HepG2 (cell line): ENCODE measurements around the gene APC2. TPM values are rescaled to one million over a fixed set of nuclear protein-coding genes. Genes with fewer than 3 reads are reported as not detected.

Experiments used
- ELF3 ChIP-seq: IDR thresholded peaks from 2 replicates; pipeline ENCODE4 v1.6.1; 2016; ENCODE audit warnings: missing genetic modification reagents, missing compliant biosample characterization
- MBNL3 ChIP-seq: fragments of 250-450 bp; sonication (Bioruptor Pico); conservative IDR thresholded peaks from 2 replicates; pipeline ENCODE4 v1.8.0; 2022; ENCODE audit warnings: mild to moderate bottlenecking, inconsistent platforms
- NFE2 ChIP-seq: sonication (generic); formaldehyde crosslinking; IDR thresholded peaks from 2 replicates; pipeline ENCODE4 v1.4.0; 2020; ENCODE audit warnings: missing genetic modification reagents
- NFRKB ChIP-seq: fragments of 450-650 bp; IDR thresholded peaks from 2 replicates; pipeline ENCODE4 v1.6.1; 2017
- RBAK ChIP-seq: sonication (generic); formaldehyde crosslinking; IDR thresholded peaks from 2 replicates; pipeline ENCODE4 v1.5.1; 2020; ENCODE audit warnings: mild to moderate bottlenecking, missing genetic modification reagents
- SALL2 ChIP-seq: sonication (generic); formaldehyde crosslinking; IDR thresholded peaks from 2 replicates; pipeline ENCODE4 v1.8.1; 2023; ENCODE audit warnings: mild to moderate bottlenecking, missing genetic modification reagents, inconsistent platforms
- SIX1 ChIP-seq: sonication (generic); formaldehyde crosslinking; IDR thresholded peaks from 2 replicates; pipeline ENCODE4 v1.4.0; 2020; ENCODE audit warnings: missing genetic modification reagents, borderline replicate concordance
- ZFP36L1 ChIP-seq: sonication (generic); formaldehyde crosslinking; IDR thresholded peaks from 2 replicates; pipeline ENCODE4 v1.8.0; 2022; ENCODE audit warnings: mild to moderate bottlenecking, missing genetic modification reagents, moderate library complexity
- ZNF737 ChIP-seq: sonication (generic); formaldehyde crosslinking; IDR thresholded peaks from 2 replicates; pipeline ENCODE4 v1.5.0; 2020; ENCODE audit warnings: missing genetic modification reagents, mild to moderate bottlenecking, borderline replicate concordance
- polyA plus RNA-seq, 8 experiments: library from polyadenylated mRNA; depleted of rRNA in 3 of 8; stranded (reverse) in 7 of 8; unstranded in 1 of 8; fragments of >200 nt; fragmentation: Illumina TruSeq in 4 of 8; extraction: Trizol in 4 of 8; gene quantifications; 2 replicates each; pipeline versions ENCODE4 v1.2.1 to v1.2.3, GENCODE V29; 2011 to 2016; ENCODE audit warnings: low read depth in 4 of 8, missing spikeins in 1 of 8, mixed read lengths in 1 of 8; ENCODE audit not compliant: insufficient read depth in 1 of 8
- total RNA-seq, 5 experiments: library from RNA; depleted of rRNA; stranded (reverse); fragments of >200 nt; fragmentation: Illumina TruSeq; extraction: Trizol; gene quantifications; 2 replicates each; pipeline ENCODE4 v1.2.3, GENCODE V29; 2016; ENCODE audit warnings: low read depth in 1 of 5
- TF ChIP-seq, protein P1 (sequence below): sonication (generic); formaldehyde crosslinking; IDR thresholded peaks from 2 replicates; pipeline ENCODE4 v1.9.0; 2021; ENCODE audit warnings: mild to moderate bottlenecking, missing genetic modification reagents
- TF ChIP-seq, protein P2 (sequence below): sonication (generic); formaldehyde crosslinking; IDR thresholded peaks from 2 replicates; pipeline ENCODE4 v1.5.1; 2020; ENCODE audit warnings: mild to moderate bottlenecking, missing genetic modification reagents, moderate library complexity
- TF ChIP-seq, protein P3 (sequence below): sonication (generic); formaldehyde crosslinking; IDR thresholded peaks from 2 replicates; pipeline ENCODE4 v1.4.0; 2020; ENCODE audit warnings: mild to moderate bottlenecking, missing genetic modification reagents
- TF ChIP-seq, protein P4 (sequence below): sonication (generic); formaldehyde crosslinking; IDR thresholded peaks from 2 replicates; pipeline ENCODE4 v1.5.0; 2020; ENCODE audit warnings: mild to moderate bottlenecking, missing genetic modification reagents, borderline replicate concordance
- TF ChIP-seq, protein P5 (sequence below), 2 experiments: sonication (generic) in 1 of 2; formaldehyde crosslinking in 1 of 2; IDR thresholded peaks; 2 replicates each; pipeline versions ENCODE4 v1.4.0 to v1.6.1; 2016 to 2020; ENCODE audit warnings: borderline replicate concordance in 1 of 2, low read depth in 1 of 2, mild to moderate bottlenecking in 1 of 2, missing genetic modification reagents in 1 of 2

APC2 gene
- total and polyA plus RNA-seq, 2 of the 13 experiments (the other 11 are each of a cell fraction or from before 2014, with no cell fraction given): 0.08 to 0.22 TPM

DNA sequence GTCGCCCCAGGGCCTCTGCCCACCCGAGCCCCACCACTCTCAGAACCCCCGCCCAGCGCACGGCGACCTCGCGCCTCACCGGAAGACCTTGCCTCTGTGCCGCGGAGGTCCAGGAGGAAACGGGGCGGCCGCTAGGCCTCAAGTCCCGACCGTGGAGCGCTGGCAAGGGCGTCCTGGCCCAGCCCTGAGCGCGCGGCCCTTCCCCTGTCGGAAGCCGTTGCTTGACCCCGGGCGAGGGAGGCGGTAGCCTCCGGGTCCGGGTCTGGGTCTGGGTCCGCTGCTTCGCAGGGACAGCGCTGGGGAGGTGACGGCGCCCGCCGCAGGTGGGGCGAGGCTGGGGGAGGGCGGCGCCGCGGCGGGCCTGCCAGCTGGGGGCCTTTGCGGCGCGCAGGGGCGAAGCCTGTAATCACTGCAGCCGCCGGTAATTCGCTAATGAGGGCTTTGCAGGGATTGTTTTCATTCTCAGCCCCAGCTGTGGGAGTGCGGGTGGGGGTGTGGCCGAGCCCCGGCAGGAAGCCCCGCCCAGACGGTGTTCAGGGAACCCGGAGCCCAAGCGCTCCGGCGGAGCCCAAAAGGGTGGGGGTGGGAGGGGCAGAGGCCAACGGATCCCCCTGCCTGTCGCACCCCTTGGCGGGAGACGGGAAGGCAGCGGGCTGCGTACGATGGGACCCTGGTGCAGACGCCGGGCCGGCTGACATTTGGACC, 20.5 kb downstream of the APC2 start (continued):
- TF ChIP-seq, protein P1, sequence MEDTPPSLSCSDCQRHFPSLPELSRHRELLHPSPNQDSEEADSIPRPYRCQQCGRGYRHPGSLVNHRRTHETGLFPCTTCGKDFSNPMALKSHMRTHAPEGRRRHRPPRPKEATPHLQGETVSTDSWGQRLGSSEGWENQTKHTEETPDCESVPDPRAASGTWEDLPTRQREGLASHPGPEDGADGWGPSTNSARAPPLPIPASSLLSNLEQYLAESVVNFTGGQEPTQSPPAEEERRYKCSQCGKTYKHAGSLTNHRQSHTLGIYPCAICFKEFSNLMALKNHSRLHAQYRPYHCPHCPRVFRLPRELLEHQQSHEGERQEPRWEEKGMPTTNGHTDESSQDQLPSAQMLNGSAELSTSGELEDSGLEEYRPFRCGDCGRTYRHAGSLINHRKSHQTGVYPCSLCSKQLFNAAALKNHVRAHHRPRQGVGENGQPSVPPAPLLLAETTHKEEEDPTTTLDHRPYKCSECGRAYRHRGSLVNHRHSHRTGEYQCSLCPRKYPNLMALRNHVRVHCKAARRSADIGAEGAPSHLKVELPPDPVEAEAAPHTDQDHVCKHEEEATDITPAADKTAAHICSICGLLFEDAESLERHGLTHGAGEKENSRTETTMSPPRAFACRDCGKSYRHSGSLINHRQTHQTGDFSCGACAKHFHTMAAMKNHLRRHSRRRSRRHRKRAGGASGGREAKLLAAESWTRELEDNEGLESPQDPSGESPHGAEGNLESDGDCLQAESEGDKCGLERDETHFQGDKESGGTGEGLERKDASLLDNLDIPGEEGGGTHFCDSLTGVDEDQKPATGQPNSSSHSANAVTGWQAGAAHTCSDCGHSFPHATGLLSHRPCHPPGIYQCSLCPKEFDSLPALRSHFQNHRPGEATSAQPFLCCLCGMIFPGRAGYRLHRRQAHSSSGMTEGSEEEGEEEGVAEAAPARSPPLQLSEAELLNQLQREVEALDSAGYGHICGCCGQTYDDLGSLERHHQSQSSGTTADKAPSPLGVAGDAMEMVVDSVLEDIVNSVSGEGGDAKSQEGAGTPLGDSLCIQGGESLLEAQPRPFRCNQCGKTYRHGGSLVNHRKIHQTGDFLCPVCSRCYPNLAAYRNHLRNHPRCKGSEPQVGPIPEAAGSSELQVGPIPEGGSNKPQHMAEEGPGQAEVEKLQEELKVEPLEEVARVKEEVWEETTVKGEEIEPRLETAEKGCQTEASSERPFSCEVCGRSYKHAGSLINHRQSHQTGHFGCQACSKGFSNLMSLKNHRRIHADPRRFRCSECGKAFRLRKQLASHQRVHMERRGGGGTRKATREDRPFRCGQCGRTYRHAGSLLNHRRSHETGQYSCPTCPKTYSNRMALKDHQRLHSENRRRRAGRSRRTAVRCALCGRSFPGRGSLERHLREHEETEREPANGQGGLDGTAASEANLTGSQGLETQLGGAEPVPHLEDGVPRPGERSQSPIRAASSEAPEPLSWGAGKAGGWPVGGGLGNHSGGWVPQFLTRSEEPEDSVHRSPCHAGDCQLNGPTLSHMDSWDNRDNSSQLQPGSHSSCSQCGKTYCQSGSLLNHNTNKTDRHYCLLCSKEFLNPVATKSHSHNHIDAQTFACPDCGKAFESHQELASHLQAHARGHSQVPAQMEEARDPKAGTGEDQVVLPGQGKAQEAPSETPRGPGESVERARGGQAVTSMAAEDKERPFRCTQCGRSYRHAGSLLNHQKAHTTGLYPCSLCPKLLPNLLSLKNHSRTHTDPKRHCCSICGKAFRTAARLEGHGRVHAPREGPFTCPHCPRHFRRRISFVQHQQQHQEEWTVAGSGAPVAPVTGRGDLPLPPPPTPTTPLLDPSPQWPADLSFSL (CRISPR knock-in tag): no peak
- TF ChIP-seq, protein P2, sequence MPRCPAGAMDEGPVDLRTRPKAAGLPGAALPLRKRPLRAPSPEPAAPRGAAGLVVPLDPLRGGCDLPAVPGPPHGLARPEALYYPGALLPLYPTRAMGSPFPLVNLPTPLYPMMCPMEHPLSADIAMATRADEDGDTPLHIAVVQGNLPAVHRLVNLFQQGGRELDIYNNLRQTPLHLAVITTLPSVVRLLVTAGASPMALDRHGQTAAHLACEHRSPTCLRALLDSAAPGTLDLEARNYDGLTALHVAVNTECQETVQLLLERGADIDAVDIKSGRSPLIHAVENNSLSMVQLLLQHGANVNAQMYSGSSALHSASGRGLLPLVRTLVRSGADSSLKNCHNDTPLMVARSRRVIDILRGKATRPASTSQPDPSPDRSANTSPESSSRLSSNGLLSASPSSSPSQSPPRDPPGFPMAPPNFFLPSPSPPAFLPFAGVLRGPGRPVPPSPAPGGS (CRISPR knock-in tag): no peak
- TF ChIP-seq SIX1: no peak
- TF ChIP-seq MBNL3: no peak
- TF ChIP-seq, protein P3, sequence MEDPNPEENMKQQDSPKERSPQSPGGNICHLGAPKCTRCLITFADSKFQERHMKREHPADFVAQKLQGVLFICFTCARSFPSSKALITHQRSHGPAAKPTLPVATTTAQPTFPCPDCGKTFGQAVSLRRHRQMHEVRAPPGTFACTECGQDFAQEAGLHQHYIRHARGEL: no peak
- TF ChIP-seq, protein P4, sequence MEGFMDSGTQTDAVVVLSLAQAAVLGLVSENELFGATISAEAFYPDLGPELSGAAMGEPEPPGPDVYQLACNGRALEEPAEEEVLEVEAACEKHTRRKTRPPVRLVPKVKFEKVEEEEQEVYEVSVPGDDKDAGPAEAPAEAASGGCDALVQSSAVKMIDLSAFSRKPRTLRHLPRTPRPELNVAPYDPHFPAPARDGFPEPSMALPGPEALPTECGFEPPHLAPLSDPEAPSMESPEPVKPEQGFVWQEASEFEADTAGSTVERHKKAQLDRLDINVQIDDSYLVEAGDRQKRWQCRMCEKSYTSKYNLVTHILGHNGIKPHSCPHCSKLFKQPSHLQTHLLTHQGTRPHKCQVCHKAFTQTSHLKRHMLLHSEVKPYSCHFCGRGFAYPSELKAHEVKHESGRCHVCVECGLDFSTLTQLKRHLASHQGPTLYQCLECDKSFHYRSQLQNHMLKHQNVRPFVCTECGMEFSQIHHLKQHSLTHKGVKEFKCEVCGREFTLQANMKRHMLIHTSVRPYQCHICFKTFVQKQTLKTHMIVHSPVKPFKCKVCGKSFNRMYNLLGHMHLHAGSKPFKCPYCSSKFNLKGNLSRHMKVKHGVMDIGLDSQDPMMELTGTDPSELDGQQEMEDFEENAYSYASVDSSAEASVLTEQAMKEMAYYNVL (CRISPR knock-in tag): 0 out of 2 replicates have a peak, but pooled peaks have one; percentile 30
- no peak for TF ChIP-seq RBAK (CRISPR knock-in tag)
- no peak for TF ChIP-seq NFE2 (CRISPR knock-in tag)
- TF ChIP-seq ZFP36L1 (CRISPR knock-in tag): no peak
- TF ChIP-seq ZNF737 (CRISPR knock-in tag): no peak
- TF ChIP-seq SALL2 (CRISPR knock-in tag): peak; percentile 23; the same call in 1 of the 2 replicates
- peak; percentile 11; the same call in 1 of the 2 replicates for TF ChIP-seq ELF3 (CRISPR knock-in tag)
- TF ChIP-seq NFRKB: no peak
- TF ChIP-seq, protein P5, sequence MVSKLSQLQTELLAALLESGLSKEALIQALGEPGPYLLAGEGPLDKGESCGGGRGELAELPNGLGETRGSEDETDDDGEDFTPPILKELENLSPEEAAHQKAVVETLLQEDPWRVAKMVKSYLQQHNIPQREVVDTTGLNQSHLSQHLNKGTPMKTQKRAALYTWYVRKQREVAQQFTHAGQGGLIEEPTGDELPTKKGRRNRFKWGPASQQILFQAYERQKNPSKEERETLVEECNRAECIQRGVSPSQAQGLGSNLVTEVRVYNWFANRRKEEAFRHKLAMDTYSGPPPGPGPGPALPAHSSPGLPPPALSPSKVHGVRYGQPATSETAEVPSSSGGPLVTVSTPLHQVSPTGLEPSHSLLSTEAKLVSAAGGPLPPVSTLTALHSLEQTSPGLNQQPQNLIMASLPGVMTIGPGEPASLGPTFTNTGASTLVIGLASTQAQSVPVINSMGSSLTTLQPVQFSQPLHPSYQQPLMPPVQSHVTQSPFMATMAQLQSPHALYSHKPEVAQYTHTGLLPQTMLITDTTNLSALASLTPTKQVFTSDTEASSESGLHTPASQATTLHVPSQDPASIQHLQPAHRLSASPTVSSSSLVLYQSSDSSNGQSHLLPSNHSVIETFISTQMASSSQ (IDR thresholded peaks at IDR 0.05; ENCODE audit: low read depth): no peak
- TF ChIP-seq, protein P5 (CRISPR knock-in tag; IDR thresholded peaks at IDR 0.05; ENCODE audit: borderline replicate concordance): 0 out of 2 replicates have a peak, but pooled peaks have one; percentile 18
